Liver (tissue), 3 donors: ENCODE measurements around the gene ABCA3.

ENCODE experiments used
- CTCF ChIP-seq: fragments of 150-350 bp; IDR thresholded peaks from 2 replicates; pipeline ENCODE4 v1.5.1; 2017; ENCODE audit warnings: improper control_type of control experiment, low read depth, low read length; ENCODE audit not compliant: missing input control
- GABPA ChIP-seq, 2 donors: IDR thresholded peaks in 1 of 2; conservative IDR thresholded peaks in 1 of 2; 2 replicates each; pipeline ENCODE4 v1.6.1; 2016; ENCODE audit warnings: antibody characterized with exemption in 2 of 2, mild to moderate bottlenecking in 1 of 2, moderate library complexity in 1 of 2
- HNF4G ChIP-seq: IDR thresholded peaks from 2 replicates; pipeline ENCODE4 v1.6.1; 2016; ENCODE audit warnings: antibody characterized with exemption
- JUND ChIP-seq, 2 donors: IDR thresholded peaks; 2 replicates each; pipeline ENCODE4 v1.6.1; 2016; ENCODE audit warnings: antibody characterized with exemption in 2 of 2
- NR2F2 ChIP-seq: IDR thresholded peaks from 2 replicates; pipeline ENCODE4 v1.6.1; 2016; ENCODE audit warnings: antibody characterized with exemption
- RAD21 ChIP-seq, 2 donors: IDR thresholded peaks; 2 replicates each; pipeline ENCODE4 v1.6.1; 2016; ENCODE audit warnings: antibody characterized with exemption in 2 of 2, mild to moderate bottlenecking in 2 of 2
- YY1 ChIP-seq: IDR thresholded peaks from 2 replicates; pipeline ENCODE4 v1.6.1; 2016; ENCODE audit warnings: antibody characterized with exemption, mild to moderate bottlenecking
- TF ChIP-seq, protein P1 (sequence below): IDR thresholded peaks from 2 replicates; pipeline ENCODE4 v1.6.1; 2016; ENCODE audit warnings: antibody characterized with exemption
- donor health status: healthy.
- donor health status: healthy.

GRCh38 chr16:2280461-2280860 lies 60.1 kb downstream of the ABCA3 start:
- TF ChIP-seq HNF4G (no peak), CTCF (no peak), YY1 (no peak), JUND (IDR thresholded peaks at IDR 0.05) (no peak), RAD21 (IDR thresholded peaks at IDR 0.05) (no peak), GABPA (IDR thresholded peaks at IDR 0.05 in 1 of 2, conservative IDR thresholded peaks at IDR 0.05 in 1 of 2) (no peak), NR2F2 (no peak)
- TF ChIP-seq, protein P1, sequence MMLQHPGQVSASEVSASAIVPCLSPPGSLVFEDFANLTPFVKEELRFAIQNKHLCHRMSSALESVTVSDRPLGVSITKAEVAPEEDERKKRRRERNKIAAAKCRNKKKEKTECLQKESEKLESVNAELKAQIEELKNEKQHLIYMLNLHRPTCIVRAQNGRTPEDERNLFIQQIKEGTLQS = no peak
